ENCODE measurements around the gene DOLPP1. TPM values are rescaled to one million over a fixed set of nuclear protein-coding genes. Genes with fewer than 3 reads are reported as not detected.

DOLPP1 gene
- total RNA-seq, 1 donor from 2014 or later: 15.5 TPM

GRCh38 chr9:129138476-129139232, 57.7 kb downstream of the DOLPP1 start:
- no peak for DNase-seq (ENCODE audit: low read depth)
- TF ChIP-seq, protein P1, sequence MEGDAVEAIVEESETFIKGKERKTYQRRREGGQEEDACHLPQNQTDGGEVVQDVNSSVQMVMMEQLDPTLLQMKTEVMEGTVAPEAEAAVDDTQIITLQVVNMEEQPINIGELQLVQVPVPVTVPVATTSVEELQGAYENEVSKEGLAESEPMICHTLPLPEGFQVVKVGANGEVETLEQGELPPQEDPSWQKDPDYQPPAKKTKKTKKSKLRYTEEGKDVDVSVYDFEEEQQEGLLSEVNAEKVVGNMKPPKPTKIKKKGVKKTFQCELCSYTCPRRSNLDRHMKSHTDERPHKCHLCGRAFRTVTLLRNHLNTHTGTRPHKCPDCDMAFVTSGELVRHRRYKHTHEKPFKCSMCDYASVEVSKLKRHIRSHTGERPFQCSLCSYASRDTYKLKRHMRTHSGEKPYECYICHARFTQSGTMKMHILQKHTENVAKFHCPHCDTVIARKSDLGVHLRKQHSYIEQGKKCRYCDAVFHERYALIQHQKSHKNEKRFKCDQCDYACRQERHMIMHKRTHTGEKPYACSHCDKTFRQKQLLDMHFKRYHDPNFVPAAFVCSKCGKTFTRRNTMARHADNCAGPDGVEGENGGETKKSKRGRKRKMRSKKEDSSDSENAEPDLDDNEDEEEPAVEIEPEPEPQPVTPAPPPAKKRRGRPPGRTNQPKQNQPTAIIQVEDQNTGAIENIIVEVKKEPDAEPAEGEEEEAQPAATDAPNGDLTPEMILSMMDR (IDR thresholded peaks at IDR 0.05; ENCODE audit: insufficient read depth, low read length, poor library complexity, severe bottlenecking): no peak
- Histone ChIP-seq H3K36me3 (ENCODE audit: control insufficient read depth, insufficient read depth, low read length) (peaks cover 2% of the 10 kb centered on the region), H3K27me3 (ENCODE audit: control insufficient read depth, insufficient read depth, low read length) (no peaks in the 10 kb centered on the region), H3K4me3 (ENCODE audit: low read depth, low read length) (no peak overlapping the region)

GRCh38 chr9:129139233-129139992, 58.5 kb downstream of the DOLPP1 start:
- DNase-seq (ENCODE audit: low read depth): no peak
- Histone ChIP-seq H3K4me3 (ENCODE audit: low read depth, low read length) (no peak overlapping the region), H3K36me3 (ENCODE audit: control insufficient read depth, insufficient read depth, low read length) (peaks cover 2% of the 10 kb centered on the region), H3K27me3 (ENCODE audit: control insufficient read depth, insufficient read depth, low read length) (no peaks in the 10 kb centered on the region)
- TF ChIP-seq, protein P1 (IDR thresholded peaks at IDR 0.05; ENCODE audit: insufficient read depth, low read length, poor library complexity, severe bottlenecking): peak; percentile 72

GRCh38 chr9:129139993-129140396, 59.1 kb downstream of the DOLPP1 start:
- peaks cover 2% of the 10 kb centered on the region for H3K36me3 ChIP-seq (ENCODE audit: control insufficient read depth, insufficient read depth, low read length)
- TF ChIP-seq, protein P1 (IDR thresholded peaks at IDR 0.05; ENCODE audit: insufficient read depth, low read length, poor library complexity, severe bottlenecking): no peak
- no peaks in the 10 kb centered on the region for H3K27me3 ChIP-seq (ENCODE audit: control insufficient read depth, insufficient read depth, low read length)
- H3K4me3 ChIP-seq (ENCODE audit: low read depth, low read length): peak overlapping the region; percentile 34
- peak; percentile 97 for DNase-seq (ENCODE audit: low read depth)

Other genes starting within 250 kb of the DOLPP1 start
- 6.8 and 9.4 TPM in 2 replicates for gene KYAT1, start 199.2 kb upstream of the DOLPP1 start, total RNA-seq
- 138 and 155 TPM in 2 replicates for gene LRRC8A, start 199.0 kb upstream of the DOLPP1 start, total RNA-seq
- gene PHYHD1, start 160.1 kb upstream of the DOLPP1 start, total RNA-seq: 17.8 and 21.2 TPM in 2 replicates
- gene DOLK, start 133.5 kb upstream of the DOLPP1 start, total RNA-seq: 29.6 and 30.8 TPM in 2 replicates
- gene NUP188, start 133.4 kb upstream of the DOLPP1 start, total RNA-seq: 35.5 and 39.9 TPM in 2 replicates
- gene SH3GLB2, start 52.8 kb upstream of the DOLPP1 start, total RNA-seq: 101 and 112 TPM in 2 replicates
- 21.6 and 22.7 TPM in 2 replicates for gene MIGA2, start 44.5 kb upstream of the DOLPP1 start, total RNA-seq
- gene CRAT, start 29.7 kb downstream of the DOLPP1 start, total RNA-seq: 29.1 and 29.4 TPM in 2 replicates
- 156 and 167 TPM in 2 replicates for gene PTPA, start 30.3 kb downstream of the DOLPP1 start, total RNA-seq
- 51.8 and 60.4 TPM in 2 replicates for gene IER5L, start 97.2 kb downstream of the DOLPP1 start, total RNA-seq

Data from kidney epithelial cell (primary cell).